PC-3 (cell line): ENCODE results near the gene YJU2.

Experiments
- CTCF ChIP-seq: fragments of 300-600 bp; sonication (generic); conservative IDR thresholded peaks from 2 replicates; pipeline ENCODE4 v1.5.1; 2017; ENCODE audit warnings: antibody characterized with exemption, low read depth, mild to moderate bottlenecking, low read length
- EZH2 ChIP-seq: fragments of 300-600 bp; sonication (generic); IDR thresholded peaks from one replicate; pipeline ENCODE4 v1.6.1; 2017; ENCODE audit warnings: antibody characterized with exemption, mild to moderate bottlenecking, low read length; ENCODE audit not compliant: unreplicated experiment
- EZH2phosphoT487 ChIP-seq: fragments of 300-600 bp; sonication (generic); IDR thresholded peaks from 2 replicates; pipeline ENCODE4 v1.6.1; 2018; ENCODE audit warnings: mild to moderate bottlenecking, antibody characterized with exemption, low read length, borderline replicate concordance

GRCh38 chr19:4268816-4269430 is 22.0 kb downstream of the YJU2 start:
- TF ChIP-seq CTCF (no peak), EZH2phosphoT487 (no peak), EZH2 (no peak)
